ENCODE measurements around the gene INTS15.

DNA sequence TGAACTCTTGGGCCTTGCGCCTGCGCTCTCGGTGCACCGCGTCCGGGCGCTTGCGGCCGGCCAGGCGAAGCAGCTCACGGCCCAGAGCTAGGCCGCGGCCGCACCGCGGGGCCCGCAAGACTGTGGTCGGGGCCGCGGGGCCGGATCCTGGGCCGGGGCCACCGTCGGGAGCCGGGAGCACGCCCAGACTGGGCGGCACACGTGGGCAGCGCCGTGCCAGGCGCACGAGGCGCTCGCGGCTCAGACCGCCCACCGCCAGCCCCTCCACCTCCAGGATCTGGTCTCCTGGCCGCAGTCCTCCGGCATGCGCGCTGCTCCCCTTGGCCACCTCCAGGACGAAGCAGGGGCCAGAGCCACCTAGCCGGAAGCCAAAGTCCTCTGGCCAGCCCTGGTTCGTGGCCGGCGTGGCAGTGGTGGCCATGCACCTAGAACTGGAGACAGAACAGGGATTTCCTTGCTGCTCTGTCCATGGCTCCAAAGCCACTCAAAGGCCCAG lies 38.8 kb upstream of the INTS15 start, which contains the start of gene GRID2IP:
- TF ChIP-seq, protein P1, sequence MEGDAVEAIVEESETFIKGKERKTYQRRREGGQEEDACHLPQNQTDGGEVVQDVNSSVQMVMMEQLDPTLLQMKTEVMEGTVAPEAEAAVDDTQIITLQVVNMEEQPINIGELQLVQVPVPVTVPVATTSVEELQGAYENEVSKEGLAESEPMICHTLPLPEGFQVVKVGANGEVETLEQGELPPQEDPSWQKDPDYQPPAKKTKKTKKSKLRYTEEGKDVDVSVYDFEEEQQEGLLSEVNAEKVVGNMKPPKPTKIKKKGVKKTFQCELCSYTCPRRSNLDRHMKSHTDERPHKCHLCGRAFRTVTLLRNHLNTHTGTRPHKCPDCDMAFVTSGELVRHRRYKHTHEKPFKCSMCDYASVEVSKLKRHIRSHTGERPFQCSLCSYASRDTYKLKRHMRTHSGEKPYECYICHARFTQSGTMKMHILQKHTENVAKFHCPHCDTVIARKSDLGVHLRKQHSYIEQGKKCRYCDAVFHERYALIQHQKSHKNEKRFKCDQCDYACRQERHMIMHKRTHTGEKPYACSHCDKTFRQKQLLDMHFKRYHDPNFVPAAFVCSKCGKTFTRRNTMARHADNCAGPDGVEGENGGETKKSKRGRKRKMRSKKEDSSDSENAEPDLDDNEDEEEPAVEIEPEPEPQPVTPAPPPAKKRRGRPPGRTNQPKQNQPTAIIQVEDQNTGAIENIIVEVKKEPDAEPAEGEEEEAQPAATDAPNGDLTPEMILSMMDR (conservative IDR thresholded peaks at IDR 0.05; ENCODE audit: low read depth in 2 of 2), result no peak
- TF ChIP-seq POLR2AphosphoS5 (IDR thresholded peaks at IDR 0.05; ENCODE audit: low read depth), result no peak
- TF ChIP-seq CREB1 (CRISPR knock-in tag; IDR thresholded peaks at IDR 0.05; ENCODE audit: low read depth), result no peak
- TF ChIP-seq EZH2 (IDR thresholded peaks at IDR 0.05; ENCODE audit: low read depth, unreplicated experiment), result no peak
- TF ChIP-seq, protein P2, sequence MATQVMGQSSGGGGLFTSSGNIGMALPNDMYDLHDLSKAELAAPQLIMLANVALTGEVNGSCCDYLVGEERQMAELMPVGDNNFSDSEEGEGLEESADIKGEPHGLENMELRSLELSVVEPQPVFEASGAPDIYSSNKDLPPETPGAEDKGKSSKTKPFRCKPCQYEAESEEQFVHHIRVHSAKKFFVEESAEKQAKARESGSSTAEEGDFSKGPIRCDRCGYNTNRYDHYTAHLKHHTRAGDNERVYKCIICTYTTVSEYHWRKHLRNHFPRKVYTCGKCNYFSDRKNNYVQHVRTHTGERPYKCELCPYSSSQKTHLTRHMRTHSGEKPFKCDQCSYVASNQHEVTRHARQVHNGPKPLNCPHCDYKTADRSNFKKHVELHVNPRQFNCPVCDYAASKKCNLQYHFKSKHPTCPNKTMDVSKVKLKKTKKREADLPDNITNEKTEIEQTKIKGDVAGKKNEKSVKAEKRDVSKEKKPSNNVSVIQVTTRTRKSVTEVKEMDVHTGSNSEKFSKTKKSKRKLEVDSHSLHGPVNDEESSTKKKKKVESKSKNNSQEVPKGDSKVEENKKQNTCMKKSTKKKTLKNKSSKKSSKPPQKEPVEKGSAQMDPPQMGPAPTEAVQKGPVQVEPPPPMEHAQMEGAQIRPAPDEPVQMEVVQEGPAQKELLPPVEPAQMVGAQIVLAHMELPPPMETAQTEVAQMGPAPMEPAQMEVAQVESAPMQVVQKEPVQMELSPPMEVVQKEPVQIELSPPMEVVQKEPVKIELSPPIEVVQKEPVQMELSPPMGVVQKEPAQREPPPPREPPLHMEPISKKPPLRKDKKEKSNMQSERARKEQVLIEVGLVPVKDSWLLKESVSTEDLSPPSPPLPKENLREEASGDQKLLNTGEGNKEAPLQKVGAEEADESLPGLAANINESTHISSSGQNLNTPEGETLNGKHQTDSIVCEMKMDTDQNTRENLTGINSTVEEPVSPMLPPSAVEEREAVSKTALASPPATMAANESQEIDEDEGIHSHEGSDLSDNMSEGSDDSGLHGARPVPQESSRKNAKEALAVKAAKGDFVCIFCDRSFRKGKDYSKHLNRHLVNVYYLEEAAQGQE (IDR thresholded peaks at IDR 0.05; ENCODE audit: unreplicated experiment), result no peak
- no peak for TF ChIP-seq NANOG (IDR thresholded peaks at IDR 0.05; ENCODE audit: borderline replicate concordance)

Measured in GM23338 (cell line).